GM12891 (cell line): ENCODE measurements around the gene MEP1A.

ENCODE experiments used
- POLR2A ChIP-seq: IDR thresholded peaks from 2 replicates; pipeline ENCODE4 v1.6.1; 2011; ENCODE audit warnings: low read depth, low read length, control low read depth
- POLR2AphosphoS5 ChIP-seq: IDR thresholded peaks from 2 replicates; pipeline ENCODE4 v1.6.1; 2011; ENCODE audit warnings: low read depth, low read length, control low read depth
- POU2F2 ChIP-seq: IDR thresholded peaks from 2 replicates; pipeline ENCODE4 v1.6.1; 2011; ENCODE audit warnings: low read depth, mild to moderate bottlenecking, control low read depth, low read length, moderate library complexity
- SPI1 ChIP-seq: IDR thresholded peaks from 2 replicates; pipeline ENCODE4 v1.6.1; 2011; ENCODE audit warnings: low read depth, low read length, control low read depth
- TAF1 ChIP-seq: IDR thresholded peaks from 2 replicates; pipeline ENCODE4 v1.6.1; 2011; ENCODE audit warnings: low read depth, low read length, control low read depth

DNA sequence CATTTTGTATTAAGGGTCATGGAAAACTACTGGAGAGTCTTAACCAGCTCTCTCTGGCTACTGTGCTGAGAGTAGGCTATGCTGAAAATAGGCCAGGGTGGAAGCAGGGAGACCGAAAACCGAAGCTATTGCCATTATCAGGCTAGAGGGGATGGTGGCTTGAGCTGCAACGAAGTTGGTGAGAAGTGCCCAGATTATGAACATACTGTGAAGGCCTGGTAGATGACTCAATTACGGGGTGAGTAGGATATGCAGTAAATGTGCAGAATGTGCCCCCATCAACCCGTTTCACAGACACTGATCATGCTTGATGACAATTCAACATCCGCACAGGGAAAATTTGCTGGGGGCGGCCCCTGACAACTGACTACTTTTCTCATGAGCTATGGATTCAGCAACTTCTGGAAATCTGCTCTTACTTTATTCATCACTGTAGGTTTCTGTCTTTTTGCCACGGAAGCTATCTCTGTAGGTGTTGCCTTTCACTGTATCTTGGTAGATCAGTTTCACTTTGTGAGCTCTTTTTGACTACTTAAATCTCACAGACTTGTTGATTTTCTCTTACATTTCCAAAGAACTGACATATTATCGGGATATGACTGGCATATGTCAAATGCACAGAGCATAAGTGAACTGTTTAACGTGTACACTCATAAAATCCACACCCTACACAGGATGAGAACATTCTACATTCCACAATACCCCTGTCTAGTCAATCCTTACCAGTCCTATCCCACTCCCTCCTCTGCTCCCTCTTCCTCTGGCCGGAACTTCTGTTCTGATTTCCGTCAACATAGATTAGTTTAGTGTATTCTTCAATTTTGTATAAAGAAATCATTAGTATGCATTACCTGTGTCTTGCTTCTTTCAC, 15.5 kb upstream of the MEP1A start:
- TF ChIP-seq POLR2AphosphoS5: no peak
- no peak for TF ChIP-seq POLR2A
- no peak for TF ChIP-seq TAF1
- TF ChIP-seq POU2F2: no peak
- no peak for TF ChIP-seq SPI1
